T-helper 2 cell (primary cell): ENCODE results near the gene SDK1.

Experiments used
- DNase-seq, 5 experiments: peaks; one replicate each; pipeline versions ENCODE4 v3.0.0 to v3.0.0-alpha.2; 2012 to 2022

Gene SDK1

GRCh38 chr7:3292694-3293093, 8.4 kb upstream of the SDK1 start:
- no peak for DNase-seq

GRCh38 chr7:3294432-3295100, 6.5 kb upstream of the SDK1 start:
- no peak for DNase-seq

- DNase-seq: no peak
Observed at GRCh38 chr7:3297105-3297819, 3.8 kb upstream of the SDK1 start.

GRCh38 chr7:3300221-3300650, 816 bp upstream of the SDK1 start:
- DNase-seq: no peak

GRCh38 chr7:3301449-3301731, 338 bp downstream of the SDK1 start:
- no peak for DNase-seq

- no peak for DNase-seq
Observed at GRCh38 chr7:3301831-3302618, 973 bp downstream of the SDK1 start.

GRCh38 chr7:3302681-3303320, 1.7 kb downstream of the SDK1 start:
- no peak for DNase-seq

- DNase-seq: no peak
Observed at GRCh38 chr7:3304131-3304530, 3.1 kb downstream of the SDK1 start.

GRCh38 chr7:3307435-3307834, 6.4 kb downstream of the SDK1 start:
- no peak for DNase-seq

GRCh38 chr7:3309140-3309539, 8.1 kb downstream of the SDK1 start:
- DNase-seq: no peak

- DNase-seq: no peak
Observed at GRCh38 chr7:3309956-3310355, 8.9 kb downstream of the SDK1 start.

- no peak for DNase-seq
Observed at GRCh38 chr7:3310884-3311283, 9.8 kb downstream of the SDK1 start.

GRCh38 chr7:3312583-3312982, 11.5 kb downstream of the SDK1 start:
- DNase-seq: no peak

GRCh38 chr7:3318874-3319273, 17.8 kb downstream of the SDK1 start:
- no peak for DNase-seq

GRCh38 chr7:3321206-3321605, 20.2 kb downstream of the SDK1 start:
- DNase-seq: no peak

GRCh38 chr7:3321745-3322144, 20.7 kb downstream of the SDK1 start:
- DNase-seq: no peak

GRCh38 chr7:3326246-3326645, 25.2 kb downstream of the SDK1 start:
- DNase-seq: no peak

GRCh38 chr7:3327099-3327498, 26.0 kb downstream of the SDK1 start:
- no peak for DNase-seq

- no peak for DNase-seq
Observed at GRCh38 chr7:3327655-3328054, 26.6 kb downstream of the SDK1 start.

- no peak for DNase-seq
Observed at GRCh38 chr7:3332308-3332707, 31.3 kb downstream of the SDK1 start.

- no peak for DNase-seq
Observed at GRCh38 chr7:3333861-3334260, 32.8 kb downstream of the SDK1 start.

- DNase-seq: no peak
Observed at GRCh38 chr7:3336042-3336665, 35.1 kb downstream of the SDK1 start.

GRCh38 chr7:3338161-3338560, 37.1 kb downstream of the SDK1 start:
- DNase-seq: no peak
